WI38 (cell line): ENCODE measurements around the gene COL5A3.

Experiments used
- H3K4me3 ChIP-seq: 2 replicates; pipeline ENCODE4 v1.5.1; 2011; ENCODE audit warnings: low read depth, mild to moderate bottlenecking, control low read depth, low read length
- CTCF ChIP-seq: IDR thresholded peaks from 2 replicates; pipeline ENCODE4 v1.5.1; 2012; ENCODE audit warnings: low read depth, mild to moderate bottlenecking, control low read depth, low read length

Gene COL5A3

GRCh38 chr19:10005632-10006334, 4.5 kb downstream of the COL5A3 start:
- no peak overlapping the region for H3K4me3 ChIP-seq
- no peak for TF ChIP-seq CTCF

- TF ChIP-seq CTCF = no peak
- H3K4me3 ChIP-seq = no peak overlapping the region
These were observed 5.7 kb downstream of the COL5A3 start for GRCh38 chr19:10004617-10005016.

GRCh38 chr19:10003271-10003670, 7.0 kb downstream of the COL5A3 start:
- no peak overlapping the region for H3K4me3 ChIP-seq
- TF ChIP-seq CTCF = no peak

GRCh38 chr19:10001899-10002298, 8.4 kb downstream of the COL5A3 start:
- H3K4me3 ChIP-seq = no peak overlapping the region
- TF ChIP-seq CTCF = peak; percentile 34

- no peak overlapping the region for H3K4me3 ChIP-seq
- peak; percentile 97 for TF ChIP-seq CTCF
These were observed 10.0 kb downstream of the COL5A3 start for GRCh38 chr19:10000171-10000826.

GRCh38 chr19:9996541-9996940, 13.8 kb downstream of the COL5A3 start:
- no peak for TF ChIP-seq CTCF
- H3K4me3 ChIP-seq = no peak overlapping the region

- no peak for TF ChIP-seq CTCF
- H3K4me3 ChIP-seq = no peak overlapping the region
These were observed 14.3 kb downstream of the COL5A3 start for GRCh38 chr19:9995999-9996398.
